ENCODE data around the gene TMC2. TPM values are rescaled to one million over a fixed set of nuclear protein-coding genes. Genes with fewer than 3 reads are reported as not detected.
"Not testable (repeated sequence)": the region's sequence is repeated elsewhere in the genome, so short reads cannot be mapped to it uniquely, and the experiment has no call there.

Gene TMC2, protein sequence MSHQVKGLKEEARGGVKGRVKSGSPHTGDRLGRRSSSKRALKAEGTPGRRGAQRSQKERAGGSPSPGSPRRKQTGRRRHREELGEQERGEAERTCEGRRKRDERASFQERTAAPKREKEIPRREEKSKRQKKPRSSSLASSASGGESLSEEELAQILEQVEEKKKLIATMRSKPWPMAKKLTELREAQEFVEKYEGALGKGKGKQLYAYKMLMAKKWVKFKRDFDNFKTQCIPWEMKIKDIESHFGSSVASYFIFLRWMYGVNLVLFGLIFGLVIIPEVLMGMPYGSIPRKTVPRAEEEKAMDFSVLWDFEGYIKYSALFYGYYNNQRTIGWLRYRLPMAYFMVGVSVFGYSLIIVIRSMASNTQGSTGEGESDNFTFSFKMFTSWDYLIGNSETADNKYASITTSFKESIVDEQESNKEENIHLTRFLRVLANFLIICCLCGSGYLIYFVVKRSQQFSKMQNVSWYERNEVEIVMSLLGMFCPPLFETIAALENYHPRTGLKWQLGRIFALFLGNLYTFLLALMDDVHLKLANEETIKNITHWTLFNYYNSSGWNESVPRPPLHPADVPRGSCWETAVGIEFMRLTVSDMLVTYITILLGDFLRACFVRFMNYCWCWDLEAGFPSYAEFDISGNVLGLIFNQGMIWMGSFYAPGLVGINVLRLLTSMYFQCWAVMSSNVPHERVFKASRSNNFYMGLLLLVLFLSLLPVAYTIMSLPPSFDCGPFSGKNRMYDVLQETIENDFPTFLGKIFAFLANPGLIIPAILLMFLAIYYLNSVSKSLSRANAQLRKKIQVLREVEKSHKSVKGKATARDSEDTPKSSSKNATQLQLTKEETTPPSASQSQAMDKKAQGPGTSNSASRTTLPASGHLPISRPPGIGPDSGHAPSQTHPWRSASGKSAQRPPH
- total RNA-seq (ENCODE audit: low replicate concordance): not detected in 2 replicates

DNA sequence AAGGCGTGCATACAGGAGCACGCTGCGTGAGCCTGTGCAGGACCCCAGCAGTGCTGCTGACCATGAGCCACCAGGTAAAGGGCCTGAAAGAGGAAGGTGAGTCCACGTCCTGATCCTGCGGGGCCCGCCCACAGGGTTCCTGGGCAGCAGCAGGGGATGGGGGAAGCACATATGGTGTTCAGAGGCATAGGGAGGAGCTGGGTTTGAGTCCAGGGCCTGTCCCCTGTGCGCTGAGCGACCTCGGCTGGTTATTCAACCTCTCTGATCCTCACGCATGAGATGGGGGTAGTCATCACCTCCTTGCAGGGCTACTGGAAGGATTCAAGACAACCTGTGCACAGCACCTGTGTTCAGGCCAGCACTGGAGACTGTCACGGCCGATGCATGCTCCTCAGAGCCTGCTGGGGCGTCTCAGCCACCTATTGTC lies at the start of gene TMC2:
TSS of gene TMC2 (plus strand) at position 14 of the 427 bp plus-strand sequence. CDS start at position 63, 49 bp downstream.
- DNase-seq (ENCODE audit: low read depth): no peak
- H3K4me3 ChIP-seq (ENCODE audit: low read depth, low read length): no peak within 1 kb of the TSS
- no peak for TF ChIP-seq CTCF (IDR thresholded peaks at IDR 0.05; ENCODE audit: insufficient read depth, low read length)

GRCh38 chr20:2502808-2503384 lies 33.5 kb upstream of the TMC2 start:
- not testable (repeated sequence) for DNase-seq (ENCODE audit: low read depth); H3K4me3 ChIP-seq (ENCODE audit: low read depth, low read length)

- not testable (repeated sequence) for DNase-seq (ENCODE audit: low read depth); H3K4me3 ChIP-seq (ENCODE audit: low read depth, low read length)
Observed at GRCh38 chr20:2504803-2505202, 31.6 kb upstream of the TMC2 start.

GRCh38 chr20:2506426-2506825 lies 29.9 kb upstream of the TMC2 start:
- not testable (repeated sequence) for DNase-seq (ENCODE audit: low read depth); H3K4me3 ChIP-seq (ENCODE audit: low read depth, low read length)

GRCh38 chr20:2507464-2507863 lies 28.9 kb upstream of the TMC2 start:
- peak; percentile 30 for DNase-seq (ENCODE audit: low read depth)

GRCh38 chr20:2507875-2508630 lies 28.3 kb upstream of the TMC2 start:
- no peak for TF ChIP-seq CTCF (IDR thresholded peaks at IDR 0.05; ENCODE audit: insufficient read depth, low read length)
- peak overlapping the region; percentile 90 for H3K4me3 ChIP-seq (ENCODE audit: low read depth, low read length)
- peak; percentile 75 for DNase-seq (ENCODE audit: low read depth)

More at GRCh38 chr20:2507464-2507863, 28.9 kb upstream of the TMC2 start:
- H3K4me3 ChIP-seq (ENCODE audit: low read depth, low read length): peak overlapping the region; percentile 90
- no peak for TF ChIP-seq CTCF (IDR thresholded peaks at IDR 0.05; ENCODE audit: insufficient read depth, low read length)

GRCh38 chr20:2508631-2509467 lies 27.5 kb upstream of the TMC2 start, which contains the start of gene ZNF343:
ZNF343 (minus strand) TSS chr20:2508915; CDS start chr20:2493895, 15,020 bp downstream.
- no peak for TF ChIP-seq CTCF (IDR thresholded peaks at IDR 0.05; ENCODE audit: insufficient read depth, low read length)
- DNase-seq (ENCODE audit: low read depth): peak; percentile 82
- H3K4me3 ChIP-seq (ENCODE audit: low read depth, low read length): peak within 1 kb of the TSS; percentile 90

Measured in fibroblast of the aortic adventitia (primary cell).